Ovary (tissue), 9 donors: ENCODE results near the gene AADACL4. TPM values are rescaled to one million over a fixed set of nuclear protein-coding genes. Genes with fewer than 3 reads are reported as not detected.

Experiments
- DNase-seq, 5 donors: peaks; one replicate each; pipeline ENCODE4 v3.0.0-alpha.2; 2019 to 2020
- H3K27ac ChIP-seq, 2 donors: fragments of 200-600 bp; one replicate each; pipeline versions ENCODE4 v1.5.1 to v1.8.0; 2019 to 2022
- H3K27me3 ChIP-seq: fragments of 200-600 bp; one replicate; pipeline ENCODE4 v1.8.0; 2022
- H3K36me3 ChIP-seq: fragments of 200-600 bp; sonication (generic); one replicate; pipeline ENCODE4 v1.5.1; 2019
- H3K4me1 ChIP-seq: one replicate; pipeline ENCODE4 v1.8.1; 2013; ENCODE audit warnings: mild to moderate bottlenecking, moderate library complexity; ENCODE audit not compliant: insufficient read depth
- H3K4me3 ChIP-seq: fragments of 200-600 bp; sonication (generic); one replicate; pipeline ENCODE4 v1.5.1; 2017
- H3K9me3 ChIP-seq, 2 donors: fragments of 200-600 bp in 1 of 2; sonication (generic) in 1 of 2; one replicate each; pipeline versions ENCODE4 v1.5.1 to v1.8.1; 2013 to 2019; ENCODE audit warnings: mild to moderate bottlenecking in 1 of 2, moderate library complexity in 1 of 2
- CTCF ChIP-seq, 3 donors: fragments of 450-650 bp in 2 of 3; fragments of 200-600 bp in 1 of 3; IDR thresholded peaks; one replicate each; pipeline versions ENCODE4 v1.5.1 to v1.8.0; 2016 to 2022; ENCODE audit warnings: antibody characterized with exemption in 3 of 3, mild to moderate bottlenecking in 1 of 3
- EP300 ChIP-seq: sonication (generic); formaldehyde crosslinking; IDR thresholded peaks from one replicate; pipeline ENCODE4 v1.6.1; 2017; ENCODE audit warnings: antibody characterized with exemption
- POLR2A ChIP-seq: fragments of 450-650 bp; IDR thresholded peaks from one replicate; pipeline ENCODE4 v1.6.1; 2017; ENCODE audit warnings: antibody characterized with exemption, mild to moderate bottlenecking, moderate library complexity
- WGBS, 3 donors: extraction: QIAGEN DNeasy Blood & Tissue Kit in 1 of 3; methylation state at CpG; one replicate each; pipeline versions ENCODE4 v1.1.5 to v1.1.7; 2013 to 2017; 5-methylcytosine and 5-hydroxymethylcytosine counted together
- intact Hi-C, 4 donors: fragments of 100-400 bp; cut with DNase I; formaldehyde crosslinking; loops; one replicate each; pipeline versions ENCODE4 v1.11.0 to v1.15.1; 2022 to 2023
- polyA plus RNA-seq, 2 donors: library from polyadenylated mRNA; stranded (reverse); fragments of 200-250 nt in 1 of 2; fragments of 350-450 nt in 1 of 2; fragmentation: Illumina TruSeq in 1 of 2; extraction: RNeasy Lipid Tissue Mini Kit (QIAGEN cat#74804) in 1 of 2; gene quantifications; one replicate each; pipeline ENCODE4 v1.2.3, GENCODE V29; 2013 to 2014
- total RNA-seq, 7 donors: library from RNA; depleted of rRNA in 2 of 7; stranded (reverse); fragments of >200 nt in 2 of 7; fragmentation: NEBNext Ultra II Directional in 3 of 7; extraction: Animal tissue kit (Norgen Biotek cat#: 25700) in 3 of 7; gene quantifications; one replicate each; pipeline versions ENCODE4 v1.1.0 to v1.2.4, GENCODE V29; 2016 to 2023
- donor health status: DM: no; HTN: no; CAD: no; lungs with moderate emphysema.
- donor health status: DM: no; HTN: no; CAD: no.
- donor health status: Bipolar disorder and iron deficiency.
- donor health status: DM: yes; HTN: yes; CAD: no.
- donor health status: DM: no; HTN: no; CAD: no.
- donor health status: DM: yes; HTN: yes; CAD: no.

Gene AADACL4
- total and polyA plus RNA-seq, 9 donors: 0.38 TPM; not detected in 8

- intact Hi-C loops: loop anchor here (5.0 to 10.0 kb wide), 3 partner anchors 346 to 534 kb away; no protein-coding TSS in a partner anchor
- DNase-seq: peak; percentile 65 to 79 (median 75)
- no peak overlapping the region for H3K4me3 ChIP-seq
- H3K9me3 ChIP-seq: no peaks in the 10 kb centered on the region
- 35 to 38% (median 36%) methylated on average over 23 of the region's 23 CpGs for WGBS, 3 donors
- no peaks in the 10 kb centered on the region for H3K4me1 ChIP-seq
- TF ChIP-seq CTCF (IDR thresholded peaks at IDR 0.05): peak; percentile 78 to 93 (median 90)
- no peak for TF ChIP-seq EP300
- no peaks in the 10 kb centered on the region for H3K36me3 ChIP-seq
- no peak overlapping the region for H3K27ac ChIP-seq
- no peaks in the 10 kb centered on the region for H3K27me3 ChIP-seq
Observed at GRCh38 chr1:12658531-12659453, 14.9 kb downstream of the AADACL4 start.

- no peaks in the 10 kb centered on the region for H3K36me3 ChIP-seq
- H3K9me3 ChIP-seq: no peaks in the 10 kb centered on the region
- 72 to 83% (median 79%) methylated on average over 6 of the region's 6 CpGs for WGBS, 3 donors
- DNase-seq: no peak
- H3K27me3 ChIP-seq: no peaks in the 10 kb centered on the region
- H3K4me3 ChIP-seq: no peak overlapping the region
- no peaks in the 10 kb centered on the region for H3K4me1 ChIP-seq
- H3K27ac ChIP-seq: no peak overlapping the region
- intact Hi-C loops: no loop called here
- TF ChIP-seq POLR2A: no peak
- TF ChIP-seq CTCF (IDR thresholded peaks at IDR 0.05): no peak
- TF ChIP-seq EP300: no peak
Observed at GRCh38 chr1:12661606-12662219, 17.8 kb downstream of the AADACL4 start.

GRCh38 chr1:12662556-12662955, 18.7 kb downstream of the AADACL4 start:
- TF ChIP-seq POLR2A (no peak), CTCF (IDR thresholded peaks at IDR 0.05) (no peak), EP300 (no peak)
- no peaks in the 10 kb centered on the region for H3K4me1 ChIP-seq
- no peaks in the 10 kb centered on the region for H3K9me3 ChIP-seq
- no peaks in the 10 kb centered on the region for H3K36me3 ChIP-seq
- WGBS, 3 donors: 87 to 100% (median 96%) methylated on average over 1 of the region's 1 CpG
- no peak overlapping the region for H3K27ac ChIP-seq
- no peaks in the 10 kb centered on the region for H3K27me3 ChIP-seq
- DNase-seq: no peak
- intact Hi-C loops: no loop called here
- no peak overlapping the region for H3K4me3 ChIP-seq

- no peak for TF ChIP-seq CTCF (IDR thresholded peaks at IDR 0.05)
- TF ChIP-seq POLR2A: no peak
- TF ChIP-seq EP300: no peak
- intact Hi-C loops: no loop called here
- 63 to 73% (median 64%) methylated on average over 4 of the region's 4 CpGs for WGBS, 3 donors
- H3K4me3 ChIP-seq: no peak overlapping the region
- H3K9me3 ChIP-seq: no peaks in the 10 kb centered on the region
- H3K27me3 ChIP-seq: no peaks in the 10 kb centered on the region
- DNase-seq: no peak
- no peak overlapping the region for H3K27ac ChIP-seq
- no peaks in the 10 kb centered on the region for H3K4me1 ChIP-seq
- H3K36me3 ChIP-seq: no peaks in the 10 kb centered on the region
Observed at GRCh38 chr1:12665511-12665910, 21.6 kb downstream of the AADACL4 start.
